ENCODE measurements around the gene PBX4. TPM values are rescaled to one million over a fixed set of nuclear protein-coding genes. Genes with fewer than 3 reads are reported as not detected.

Gene PBX4
- total RNA-seq, 1 donor from 2014 or later, result 5.2 TPM

DNA sequence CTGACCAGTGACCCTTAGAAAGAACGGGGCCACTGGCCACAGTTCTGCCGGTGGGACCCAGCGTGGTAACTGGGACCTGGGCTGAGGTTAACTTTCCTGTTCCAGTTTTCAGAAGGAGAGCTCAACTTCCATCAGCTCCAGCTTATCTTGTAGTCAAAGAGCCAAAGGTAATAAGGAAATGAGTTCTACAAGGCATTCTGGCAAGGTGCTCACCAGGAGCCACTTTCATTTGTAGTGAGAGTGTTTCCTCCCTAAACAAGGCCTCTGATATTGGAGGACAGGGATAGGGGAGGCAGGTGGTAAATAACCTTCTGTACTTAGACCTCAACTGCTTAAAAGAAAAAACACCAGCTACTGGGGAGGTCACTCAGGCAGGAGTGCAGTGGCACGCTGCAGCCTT is 38.1 kb downstream of the PBX4 start:
- DNase-seq (ENCODE audit: low spot score, unreplicated experiment), result no peak
- Mint-ChIP-seq H3K27ac (no peak overlapping the region), H3K36me3 (ENCODE audit: insufficient read depth) (no peaks in the 10 kb centered on the region), H3K9me3 (ENCODE audit: low read depth) (no peaks in the 10 kb centered on the region), H3K4me3 (ENCODE audit: low read depth) (no peak overlapping the region), H3K4me1 (ENCODE audit: low read depth) (peaks cover 5% of the 10 kb centered on the region), H3K27me3 (no peaks in the 10 kb centered on the region)
- TF ChIP-seq, protein P1, sequence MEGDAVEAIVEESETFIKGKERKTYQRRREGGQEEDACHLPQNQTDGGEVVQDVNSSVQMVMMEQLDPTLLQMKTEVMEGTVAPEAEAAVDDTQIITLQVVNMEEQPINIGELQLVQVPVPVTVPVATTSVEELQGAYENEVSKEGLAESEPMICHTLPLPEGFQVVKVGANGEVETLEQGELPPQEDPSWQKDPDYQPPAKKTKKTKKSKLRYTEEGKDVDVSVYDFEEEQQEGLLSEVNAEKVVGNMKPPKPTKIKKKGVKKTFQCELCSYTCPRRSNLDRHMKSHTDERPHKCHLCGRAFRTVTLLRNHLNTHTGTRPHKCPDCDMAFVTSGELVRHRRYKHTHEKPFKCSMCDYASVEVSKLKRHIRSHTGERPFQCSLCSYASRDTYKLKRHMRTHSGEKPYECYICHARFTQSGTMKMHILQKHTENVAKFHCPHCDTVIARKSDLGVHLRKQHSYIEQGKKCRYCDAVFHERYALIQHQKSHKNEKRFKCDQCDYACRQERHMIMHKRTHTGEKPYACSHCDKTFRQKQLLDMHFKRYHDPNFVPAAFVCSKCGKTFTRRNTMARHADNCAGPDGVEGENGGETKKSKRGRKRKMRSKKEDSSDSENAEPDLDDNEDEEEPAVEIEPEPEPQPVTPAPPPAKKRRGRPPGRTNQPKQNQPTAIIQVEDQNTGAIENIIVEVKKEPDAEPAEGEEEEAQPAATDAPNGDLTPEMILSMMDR (IDR thresholded peaks at IDR 0.05; ENCODE audit: unreplicated experiment), result no peak

DNA sequence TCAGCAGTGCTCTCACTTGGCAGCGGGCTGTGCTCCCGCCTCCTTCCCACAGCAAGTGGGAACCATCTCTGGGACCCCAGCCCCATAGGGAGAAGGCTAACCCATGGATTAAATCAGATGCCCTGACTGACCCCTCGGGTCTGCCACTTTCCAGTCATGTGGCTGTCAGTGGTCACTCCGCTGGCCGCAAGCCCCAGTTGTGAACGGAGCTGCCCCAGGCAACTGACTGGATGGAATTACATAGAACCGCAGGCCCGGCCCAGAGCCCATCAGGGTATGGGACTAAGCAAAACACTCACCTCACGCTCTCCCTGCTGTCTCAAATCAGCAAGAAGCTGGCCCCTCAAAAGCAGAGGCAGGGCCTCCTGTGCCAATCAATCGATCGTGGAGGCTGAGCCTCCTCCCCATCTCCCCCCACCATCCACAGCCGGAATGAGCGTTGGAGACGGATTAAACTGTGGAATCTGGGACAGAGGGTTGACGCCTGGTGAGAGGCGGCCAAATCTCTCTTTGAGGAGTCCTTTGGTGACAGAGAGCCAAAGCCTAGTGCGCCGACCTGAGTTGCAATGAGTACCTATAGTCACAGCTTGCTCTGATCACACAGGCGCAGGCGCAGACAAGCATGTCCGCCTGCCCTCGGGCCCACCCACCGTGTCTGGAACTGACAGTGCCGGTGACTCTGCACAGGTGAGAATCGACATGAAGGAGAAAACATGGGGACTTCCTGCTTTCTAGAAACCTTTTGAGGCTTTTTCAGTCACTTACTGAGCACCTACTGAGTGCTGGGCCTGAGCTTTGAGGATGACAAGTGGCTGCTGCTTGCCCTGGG is 38.7 kb downstream of the PBX4 start:
- TF ChIP-seq, protein P1 (IDR thresholded peaks at IDR 0.05; ENCODE audit: unreplicated experiment), result no peak
- Mint-ChIP-seq H3K27ac (no peak overlapping the region), H3K27me3 (no peaks in the 10 kb centered on the region), H3K36me3 (ENCODE audit: insufficient read depth) (no peaks in the 10 kb centered on the region), H3K4me1 (ENCODE audit: low read depth) (peaks cover 9% of the 10 kb centered on the region), H3K4me3 (ENCODE audit: low read depth) (no peak overlapping the region), H3K9me3 (ENCODE audit: low read depth) (no peaks in the 10 kb centered on the region)
- DNase-seq (ENCODE audit: low spot score, unreplicated experiment), result no peak

DNA sequence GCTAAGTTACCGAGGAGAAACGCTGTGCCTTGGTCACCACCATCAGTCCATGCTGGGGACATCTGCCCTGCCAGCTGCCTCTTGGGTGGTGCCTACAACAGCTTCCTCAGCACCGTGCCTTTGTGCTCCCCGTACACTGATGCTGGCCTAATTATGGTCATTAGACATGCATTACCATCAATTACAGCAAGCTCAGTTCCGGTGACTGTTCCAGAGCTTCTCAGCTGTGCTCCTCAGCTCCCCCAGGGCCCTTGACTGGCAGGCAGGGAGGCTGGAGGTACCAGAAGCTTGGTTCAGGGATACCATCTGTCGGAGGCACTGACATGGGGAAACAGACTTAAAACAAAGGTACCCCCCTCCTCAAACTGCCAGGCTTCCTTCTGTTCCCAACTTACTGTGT is 40.2 kb downstream of the PBX4 start:
- Mint-ChIP-seq H3K27ac (no peak overlapping the region), H3K27me3 (no peaks in the 10 kb centered on the region), H3K4me1 (ENCODE audit: low read depth) (peaks cover 9% of the 10 kb centered on the region), H3K4me3 (ENCODE audit: low read depth) (no peak overlapping the region), H3K9me3 (ENCODE audit: low read depth) (no peaks in the 10 kb centered on the region), H3K36me3 (ENCODE audit: insufficient read depth) (no peaks in the 10 kb centered on the region)
- no peak for DNase-seq (ENCODE audit: low spot score, unreplicated experiment)
- TF ChIP-seq, protein P1 (IDR thresholded peaks at IDR 0.05; ENCODE audit: unreplicated experiment), result no peak

DNA sequence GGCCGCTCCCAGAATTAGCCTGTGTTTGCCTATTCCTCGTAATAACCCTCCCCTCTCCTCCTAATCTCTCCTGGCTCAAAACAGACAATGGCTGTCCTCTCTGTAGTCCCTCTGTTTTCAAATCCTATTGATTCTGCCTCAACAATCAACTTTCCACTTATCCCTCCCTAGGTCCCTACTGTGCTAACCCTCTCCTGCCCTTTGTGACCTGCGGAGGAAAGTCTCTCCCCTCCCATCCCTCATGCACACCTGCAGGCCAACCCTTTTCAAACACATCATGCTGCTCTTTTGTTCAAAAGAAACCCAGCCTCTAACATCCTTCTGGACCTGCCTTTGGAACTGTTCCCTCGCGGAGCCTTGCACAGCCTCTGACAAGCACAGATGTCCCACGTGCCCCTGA is 43.1 kb downstream of the PBX4 start:
- TF ChIP-seq, protein P1 (IDR thresholded peaks at IDR 0.05; ENCODE audit: unreplicated experiment), result no peak
- Mint-ChIP-seq H3K27ac (peak overlapping the region; percentile 42), H3K4me1 (ENCODE audit: low read depth) (peaks cover 9% of the 10 kb centered on the region), H3K27me3 (no peaks in the 10 kb centered on the region), H3K36me3 (ENCODE audit: insufficient read depth) (no peaks in the 10 kb centered on the region), H3K4me3 (ENCODE audit: low read depth) (no peak overlapping the region), H3K9me3 (ENCODE audit: low read depth) (no peaks in the 10 kb centered on the region)
- no peak for DNase-seq (ENCODE audit: low spot score, unreplicated experiment)

DNA sequence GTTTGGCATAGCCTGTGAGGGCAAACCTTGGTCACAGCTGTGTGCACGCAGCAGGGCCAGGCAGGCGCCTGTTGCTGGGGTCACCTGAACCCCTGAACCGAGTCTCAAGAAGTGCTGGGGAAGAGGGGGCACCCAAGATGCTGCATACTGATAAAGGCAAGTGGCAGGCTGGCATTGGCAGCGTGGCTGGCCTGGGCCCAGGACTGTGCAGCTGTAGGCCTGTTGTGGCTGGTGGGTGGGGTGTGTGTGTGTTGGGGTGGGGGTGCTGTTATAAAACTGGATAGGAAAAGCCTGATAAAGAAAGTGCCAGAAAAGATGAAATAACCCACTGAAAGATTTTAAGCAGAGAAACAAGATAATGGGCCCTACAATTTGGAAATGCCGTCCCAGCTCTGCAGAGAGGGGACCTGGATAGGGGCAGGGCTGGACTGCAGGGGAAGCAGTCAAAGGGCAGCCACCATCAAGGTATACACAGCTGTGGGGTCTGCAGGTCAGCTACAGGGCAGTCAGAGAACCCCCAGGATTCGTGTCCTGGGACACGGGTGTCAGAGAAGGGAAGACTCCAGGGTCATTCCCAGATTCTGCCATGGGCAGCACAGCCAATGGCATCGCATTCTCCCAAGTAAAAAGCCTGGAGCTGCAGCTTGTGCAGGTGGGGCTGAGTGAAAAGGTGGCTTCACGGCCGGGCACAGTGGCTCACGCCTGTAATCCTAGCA is 47.3 kb downstream of the PBX4 start:
- TF ChIP-seq, protein P1 (IDR thresholded peaks at IDR 0.05; ENCODE audit: unreplicated experiment), result no peak
- Mint-ChIP-seq H3K4me1 (ENCODE audit: low read depth) (peaks cover 9% of the 10 kb centered on the region), H3K27me3 (no peaks in the 10 kb centered on the region), H3K9me3 (ENCODE audit: low read depth) (no peaks in the 10 kb centered on the region), H3K27ac (no peak overlapping the region), H3K4me3 (ENCODE audit: low read depth) (no peak overlapping the region), H3K36me3 (ENCODE audit: insufficient read depth) (peaks cover 7% of the 10 kb centered on the region)
- no peak for DNase-seq (ENCODE audit: low spot score, unreplicated experiment)
